ENCODE measurements around the gene WRNIP1. TPM values are rescaled to one million over a fixed set of nuclear protein-coding genes. Genes with fewer than 3 reads are reported as not detected.
A peak's percentile ranks its signal among the peaks of the same experiment; 100 is the strongest.

Gene WRNIP1
- total and polyA plus RNA-seq, 9 of the 15 experiments (the other 6 are each of a cell fraction or from before 2014, with no cell fraction given): 13.2 to 63.6 (median 48.6) TPM

DNA sequence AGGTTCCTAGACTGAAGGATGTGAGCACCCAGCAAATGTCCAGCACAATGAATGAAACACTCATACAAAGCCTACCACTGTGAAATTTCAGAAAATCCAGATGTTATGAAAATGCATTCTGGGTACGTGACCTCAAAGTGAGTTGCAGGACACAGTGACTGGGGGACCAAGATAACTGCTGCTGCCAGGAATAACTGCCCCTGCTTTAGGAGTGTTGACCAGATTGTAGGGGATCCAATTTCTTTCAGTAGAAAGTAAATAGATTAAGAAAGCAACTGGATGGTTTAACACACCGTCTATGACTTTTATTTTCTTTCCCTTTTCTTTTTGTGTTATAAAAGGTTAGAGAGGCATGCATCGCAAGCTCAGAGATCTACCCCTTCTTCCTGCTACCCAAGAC is 44.0 kb upstream of the WRNIP1 start:
- ChIA-PET POLR2A (no interaction called here), CTCF (ENCODE audit: low intra/inter-chr PET ratio) (no interaction called here)
- Histone ChIP-seq H3K4me1 (replicated peaks in 1 of 2; ENCODE audit: control insufficient read depth in 2 of 2, insufficient read depth in 2 of 2, low read length in 2 of 2) (peaks cover 0 to 15% of the 10 kb centered on the region in 2 experiments; a peak in 2 of 5 replicates), H4K20me1 (replicated peaks; ENCODE audit: control insufficient read depth, insufficient read depth, low read length) (no peaks in the 10 kb centered on the region), H3K27ac (ENCODE audit: extremely low read depth, low read depth, low read length) (no peak overlapping the region), H3K4me3 (no peak overlapping the region), H3K36me3 (ENCODE audit: control insufficient read depth, insufficient read depth, low read length) (no peaks in the 10 kb centered on the region), H3K27me3 (ENCODE audit: control insufficient read depth in 2 of 2, insufficient read depth in 2 of 2, low read length in 2 of 2) (no peaks in the 10 kb centered on the region), H3K9me1 (ENCODE audit: control insufficient read depth, insufficient read depth, low read length) (no peaks in the 10 kb centered on the region), H2AFZ (ENCODE audit: low read depth, low read length) (peak overlapping the region; percentile 20; the same call in 1 of the 2 replicates), H3K4me2 (ENCODE audit: insufficient read depth, low read length) (no peak overlapping the region), H3K9ac (ENCODE audit: insufficient read depth in 1 of 2, low read depth in 2 of 2, low read length in 2 of 2) (no peak overlapping the region), H3K9me3 (replicated peaks; ENCODE audit: control insufficient read depth, insufficient read depth, low read depth, low read length) (no peaks in the 10 kb centered on the region), H3K79me2 (ENCODE audit: control insufficient read depth, insufficient read depth, low read length) (no peaks in the 10 kb centered on the region)
- in situ Hi-C loops (cut with MboI) (no loop called here), intact Hi-C loops (cut with micrococcal nuclease) (no loop called here)
- DNase-seq (ENCODE audit: extremely low read depth in 1 of 4, low spot score in 3 of 4) (peak in 2 of 4 experiments; percentile 40 to 54), ATAC-seq (peak; percentile 43), FAIRE-seq (no peak)
- 37% methylated on average over 3 of the region's 3 CpGs for WGBS (ENCODE audit: insufficient coverage, low coverage, missing lambda C conversion rate)
- BruUV-seq (replicated peaks): no TSS peak
- TF ChIP-seq ZNF253 (CRISPR knock-in tag; conservative IDR thresholded peaks at IDR 0.05): no peak
- no peak for TF ChIP-seq BCL6 (CRISPR knock-in tag; IDR thresholded peaks at IDR 0.05)
- TF ChIP-seq SP1 (CRISPR knock-in tag; IDR thresholded peaks at IDR 0.05): no peak
- TF ChIP-seq EP300 (IDR thresholded peaks at IDR 0.05; ENCODE audit: low read length): peak; percentile 46; the same call in 1 of the 2 replicates
- no peak for TF ChIP-seq SMARCB1 (IDR thresholded peaks at IDR 0.05; ENCODE audit: insufficient read length, low read depth)
- no peak for TF ChIP-seq NR2C1 (IDR thresholded peaks at IDR 0.05)
- TF ChIP-seq NR2C1 (tag; IDR thresholded peaks at IDR 0.05): peak; percentile 30; the same call in 1 of the 2 replicates
- TF ChIP-seq TCF3 (CRISPR knock-in tag; IDR thresholded peaks at IDR 0.05): peak; percentile 75
- peak; percentile 54; the same call in 1 of the 2 replicates for TF ChIP-seq NCOR1 (IDR thresholded peaks at IDR 0.05)
- TF ChIP-seq, protein P1, sequence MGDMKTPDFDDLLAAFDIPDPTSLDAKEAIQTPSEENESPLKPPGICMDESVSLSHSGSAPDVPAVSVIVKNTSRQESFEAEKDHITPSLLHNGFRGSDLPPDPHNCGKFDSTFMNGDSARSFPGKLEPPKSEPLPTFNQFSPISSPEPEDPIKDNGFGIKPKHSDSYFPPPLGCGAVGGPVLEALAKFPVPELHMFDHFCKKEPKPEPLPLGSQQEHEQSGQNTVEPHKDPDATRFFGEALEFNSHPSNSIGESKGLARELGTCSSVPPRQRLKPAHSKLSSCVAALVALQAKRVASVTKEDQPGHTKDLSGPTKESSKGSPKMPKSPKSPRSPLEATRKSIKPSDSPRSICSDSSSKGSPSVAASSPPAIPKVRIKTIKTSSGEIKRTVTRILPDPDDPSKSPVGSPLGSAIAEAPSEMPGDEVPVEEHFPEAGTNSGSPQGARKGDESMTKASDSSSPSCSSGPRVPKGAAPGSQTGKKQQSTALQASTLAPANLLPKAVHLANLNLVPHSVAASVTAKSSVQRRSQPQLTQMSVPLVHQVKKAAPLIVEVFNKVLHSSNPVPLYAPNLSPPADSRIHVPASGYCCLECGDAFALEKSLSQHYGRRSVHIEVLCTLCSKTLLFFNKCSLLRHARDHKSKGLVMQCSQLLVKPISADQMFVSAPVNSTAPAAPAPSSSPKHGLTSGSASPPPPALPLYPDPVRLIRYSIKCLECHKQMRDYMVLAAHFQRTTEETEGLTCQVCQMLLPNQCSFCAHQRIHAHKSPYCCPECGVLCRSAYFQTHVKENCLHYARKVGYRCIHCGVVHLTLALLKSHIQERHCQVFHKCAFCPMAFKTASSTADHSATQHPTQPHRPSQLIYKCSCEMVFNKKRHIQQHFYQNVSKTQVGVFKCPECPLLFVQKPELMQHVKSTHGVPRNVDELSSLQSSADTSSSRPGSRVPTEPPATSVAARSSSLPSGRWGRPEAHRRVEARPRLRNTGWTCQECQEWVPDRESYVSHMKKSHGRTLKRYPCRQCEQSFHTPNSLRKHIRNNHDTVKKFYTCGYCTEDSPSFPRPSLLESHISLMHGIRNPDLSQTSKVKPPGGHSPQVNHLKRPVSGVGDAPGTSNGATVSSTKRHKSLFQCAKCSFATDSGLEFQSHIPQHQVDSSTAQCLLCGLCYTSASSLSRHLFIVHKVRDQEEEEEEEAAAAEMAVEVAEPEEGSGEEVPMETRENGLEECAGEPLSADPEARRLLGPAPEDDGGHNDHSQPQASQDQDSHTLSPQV (IDR thresholded peaks at IDR 0.05): 0 out of 2 replicates have a peak, but pooled peaks have one; percentile 13
- TF ChIP-seq, protein P2, sequence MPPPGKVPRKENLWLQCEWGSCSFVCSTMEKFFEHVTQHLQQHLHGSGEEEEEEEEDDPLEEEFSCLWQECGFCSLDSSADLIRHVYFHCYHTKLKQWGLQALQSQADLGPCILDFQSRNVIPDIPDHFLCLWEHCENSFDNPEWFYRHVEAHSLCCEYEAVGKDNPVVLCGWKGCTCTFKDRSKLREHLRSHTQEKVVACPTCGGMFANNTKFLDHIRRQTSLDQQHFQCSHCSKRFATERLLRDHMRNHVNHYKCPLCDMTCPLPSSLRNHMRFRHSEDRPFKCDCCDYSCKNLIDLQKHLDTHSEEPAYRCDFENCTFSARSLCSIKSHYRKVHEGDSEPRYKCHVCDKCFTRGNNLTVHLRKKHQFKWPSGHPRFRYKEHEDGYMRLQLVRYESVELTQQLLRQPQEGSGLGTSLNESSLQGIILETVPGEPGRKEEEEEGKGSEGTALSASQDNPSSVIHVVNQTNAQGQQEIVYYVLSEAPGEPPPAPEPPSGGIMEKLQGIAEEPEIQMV (tag; conservative IDR thresholded peaks at IDR 0.05; ENCODE audit: low read depth): no peak
- TF ChIP-seq MEF2A (IDR thresholded peaks at IDR 0.05; ENCODE audit: control insufficient read depth, low read depth, low read length): 0 out of 2 replicates have a peak, but pooled peaks have one; percentile 57
- TF ChIP-seq, protein P3, sequence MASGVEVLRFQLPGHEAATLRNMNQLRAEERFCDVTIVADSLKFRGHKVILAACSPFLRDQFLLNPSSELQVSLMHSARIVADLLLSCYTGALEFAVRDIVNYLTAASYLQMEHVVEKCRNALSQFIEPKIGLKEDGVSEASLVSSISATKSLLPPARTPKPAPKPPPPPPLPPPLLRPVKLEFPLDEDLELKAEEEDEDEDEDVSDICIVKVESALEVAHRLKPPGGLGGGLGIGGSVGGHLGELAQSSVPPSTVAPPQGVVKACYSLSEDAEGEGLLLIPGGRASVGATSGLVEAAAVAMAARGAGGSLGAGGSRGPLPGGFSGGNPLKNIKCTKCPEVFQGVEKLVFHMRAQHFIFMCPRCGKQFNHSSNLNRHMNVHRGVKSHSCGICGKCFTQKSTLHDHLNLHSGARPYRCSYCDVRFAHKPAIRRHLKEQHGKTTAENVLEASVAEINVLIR (CRISPR knock-in tag; IDR thresholded peaks at IDR 0.05): 0 out of 2 replicates have a peak, but pooled peaks have one; percentile 20
- TF ChIP-seq TAL1 (IDR thresholded peaks at IDR 0.05): peak; percentile 66
- 0 out of 2 replicates have a peak, but pooled peaks have one; percentile 30 for TF ChIP-seq LEF1 (IDR thresholded peaks at IDR 0.05)
- TF ChIP-seq TRIM24 (IDR thresholded peaks at IDR 0.05): 0 out of 4 replicates have a peak, but pooled peaks of 1 of the 2 experiments have one; percentile 28
- peak; percentile 59 for TF ChIP-seq ARID1B (IDR thresholded peaks at IDR 0.05)
- peak; percentile 56 for TF ChIP-seq CBFA2T2 (conservative IDR thresholded peaks at IDR 0.05)
- 0 out of 2 replicates have a peak, but pooled peaks have one; percentile 19 for TF ChIP-seq NFIC (IDR thresholded peaks at IDR 0.05)
